Mesothelial cell of epicardium (in vitro differentiated cells): ENCODE measurements around the gene LSS. TPM values are rescaled to one million over a fixed set of nuclear protein-coding genes. Genes with fewer than 3 reads are reported as not detected.

Experiments used
- DNase-seq, 2 experiments: peaks; one replicate each; pipeline ENCODE4 v3.0.0; 2021; ENCODE audit warnings: low spot score in 2 of 2; ENCODE audit not compliant: unreplicated experiment in 2 of 2
- H3K27ac Mint-ChIP-seq: 2 replicates; pipeline ENCODE4 v1.8.0; 2021; ENCODE audit warnings: mixed read lengths
- H3K27me3 Mint-ChIP-seq: 2 replicates; pipeline ENCODE4 v1.8.0; 2021; ENCODE audit warnings: low read depth, mixed read lengths
- H3K36me3 Mint-ChIP-seq: 2 replicates; pipeline ENCODE4 v1.8.0; 2021; ENCODE audit warnings: mixed read lengths
- H3K4me1 Mint-ChIP-seq: 2 replicates; pipeline ENCODE4 v1.8.0; 2021; ENCODE audit warnings: mixed read lengths
- H3K4me3 Mint-ChIP-seq: 2 replicates; pipeline ENCODE4 v1.8.0; 2021; ENCODE audit warnings: mild to moderate bottlenecking, moderate library complexity, mixed read lengths
- H3K9me3 Mint-ChIP-seq: 2 replicates; pipeline ENCODE4 v1.8.0; 2021; ENCODE audit warnings: mixed read lengths
- CTCF ChIP-seq: fragments of 200-600 bp; sonication (generic); IDR thresholded peaks from one replicate; pipeline ENCODE4 v1.5.0; 2021; ENCODE audit warnings: antibody characterized with exemption; ENCODE audit not compliant: unreplicated experiment
- total RNA-seq: library from RNA; stranded (reverse); gene quantifications from 3 replicates; pipeline ENCODE4 v1.2.1, GENCODE V29; 2021

Gene LSS
- total RNA-seq, 1 donor from 2014 or later: 85.8 TPM

GRCh38 chr21:46237474-46237873, 8.9 kb upstream of the LSS start:
- Mint-ChIP-seq H3K4me1 (no peaks in the 10 kb centered on the region), H3K27me3 (no peaks in the 10 kb centered on the region), H3K36me3 (peaks cover 71% of the 10 kb centered on the region), H3K4me3 (no peak overlapping the region), H3K27ac (no peak overlapping the region), H3K9me3 (no peaks in the 10 kb centered on the region)
- no peak for TF ChIP-seq CTCF
- DNase-seq: no peak

GRCh38 chr21:46234436-46234950, 5.9 kb upstream of the LSS start:
- DNase-seq: no peak
- peaks cover 71% of the 10 kb centered on the region for H3K36me3 Mint-ChIP-seq
- peaks cover 8% of the 10 kb centered on the region for H3K4me1 Mint-ChIP-seq
- peaks cover 9% of the 10 kb centered on the region for H3K9me3 Mint-ChIP-seq
- no peak overlapping the region for H3K4me3 Mint-ChIP-seq
- H3K27me3 Mint-ChIP-seq: no peaks in the 10 kb centered on the region
- no peak overlapping the region for H3K27ac Mint-ChIP-seq
- no peak for TF ChIP-seq CTCF

GRCh38 chr21:46229923-46230260, 1.3 kb upstream of the LSS start:
- DNase-seq: no peak
- H3K4me3 Mint-ChIP-seq: peak overlapping the region; percentile 84
- TF ChIP-seq CTCF: no peak
- H3K27ac Mint-ChIP-seq: peak overlapping the region; percentile 28
- H3K9me3 Mint-ChIP-seq: peaks cover 9% of the 10 kb centered on the region
- peaks cover 36% of the 10 kb centered on the region for H3K4me1 Mint-ChIP-seq
- peaks cover 48% of the 10 kb centered on the region for H3K36me3 Mint-ChIP-seq
- no peaks in the 10 kb centered on the region for H3K27me3 Mint-ChIP-seq

GRCh38 chr21:46229133-46229922, 754 bp upstream of the LSS start:
- H3K4me1 Mint-ChIP-seq: peaks cover 36% of the 10 kb centered on the region
- peak; percentile 38 for TF ChIP-seq CTCF

GRCh38 chr21:46227811-46228344, 696 bp downstream of the LSS start:
- Mint-ChIP-seq H3K27ac (peak overlapping the region; percentile 84), H3K4me1 (peaks cover 36% of the 10 kb centered on the region), H3K36me3 (peaks cover 28% of the 10 kb centered on the region), H3K27me3 (no peaks in the 10 kb centered on the region), H3K4me3 (peak overlapping the region; percentile 73), H3K9me3 (peaks cover 9% of the 10 kb centered on the region)
- TF ChIP-seq CTCF: no peak
- no peak for DNase-seq

More at GRCh38 chr21:46229133-46229922, 754 bp upstream of the LSS start:
- Mint-ChIP-seq H3K36me3 (peaks cover 42% of the 10 kb centered on the region), H3K27ac (peak overlapping the region; percentile 96), H3K27me3 (no peaks in the 10 kb centered on the region), H3K9me3 (peaks cover 9% of the 10 kb centered on the region), H3K4me3 (peak overlapping the region; percentile 84)
- DNase-seq: peak in 1 of 2 experiments; percentile 78
